ENCODE data around the gene IL18.
"Not testable (repeated sequence)": the region's sequence is repeated elsewhere in the genome, so short reads cannot be mapped to it uniquely, and the experiment has no call there.

Gene IL18

DNA sequence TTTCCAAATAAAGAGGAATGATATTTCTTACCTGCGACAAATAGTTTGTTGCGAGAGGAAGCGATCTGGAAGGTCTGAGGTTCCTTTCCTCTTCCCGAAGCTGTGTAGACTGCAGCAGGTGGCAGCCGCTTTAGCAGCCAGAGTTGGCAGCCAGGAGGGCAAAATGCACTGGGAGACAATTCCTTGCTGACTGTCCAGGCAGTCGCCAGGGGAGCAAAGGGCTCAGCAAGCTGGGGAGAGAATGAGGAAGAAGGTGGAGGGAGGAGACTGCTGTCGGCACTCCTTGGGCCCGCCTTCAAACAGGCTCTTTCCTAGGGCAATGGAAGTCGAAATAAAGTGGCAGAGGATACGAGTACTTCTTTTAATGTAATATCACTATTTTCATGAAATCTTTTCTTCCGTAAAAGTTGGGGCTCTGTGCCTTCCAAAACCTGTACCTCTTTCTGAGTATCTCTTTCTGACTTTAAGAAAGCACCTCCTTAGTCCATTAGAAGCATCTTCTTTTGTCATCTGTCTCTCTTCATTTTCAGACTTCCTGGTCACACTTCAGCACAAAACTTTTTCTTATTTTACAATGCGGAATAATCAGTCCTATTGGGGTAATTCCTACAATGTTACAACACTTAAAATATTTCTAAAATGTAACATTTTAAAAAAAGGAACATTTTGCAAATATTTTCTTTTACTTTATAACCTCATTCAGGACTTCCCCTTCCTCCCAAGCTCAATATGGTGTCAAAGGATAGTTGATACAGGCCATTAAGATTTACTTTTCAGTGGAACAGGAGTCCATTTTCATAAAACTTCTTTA is at the start of gene IL18:
Gene IL18, minus strand, starts transcription at position 220 of the 811 bp plus-strand sequence. CDS start 9,041 bp downstream, outside the sequence.
- peak; percentile 42 for DNase-seq (ENCODE audit: low spot score)

DNA sequence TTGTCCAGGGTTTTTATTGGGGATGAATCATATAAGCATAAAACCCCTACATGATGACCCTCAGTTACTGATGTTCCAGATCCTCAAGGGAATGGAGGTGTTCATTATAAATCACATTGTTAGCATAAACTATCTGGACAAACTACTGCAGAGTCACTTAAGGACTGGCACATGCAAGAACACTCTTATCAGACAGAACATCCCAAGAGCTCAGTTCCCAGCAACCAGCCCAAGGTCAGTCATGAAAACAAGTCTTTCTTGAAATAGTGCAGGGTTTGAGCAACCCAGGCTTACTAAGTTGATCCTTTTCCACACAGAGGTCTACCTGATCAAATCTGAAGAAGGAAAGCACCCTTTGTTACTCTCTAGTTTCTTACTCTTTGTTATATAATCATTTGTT is 48.8 kb upstream of the IL18 start:
- DNase-seq (ENCODE audit: low spot score) = no peak

DNA sequence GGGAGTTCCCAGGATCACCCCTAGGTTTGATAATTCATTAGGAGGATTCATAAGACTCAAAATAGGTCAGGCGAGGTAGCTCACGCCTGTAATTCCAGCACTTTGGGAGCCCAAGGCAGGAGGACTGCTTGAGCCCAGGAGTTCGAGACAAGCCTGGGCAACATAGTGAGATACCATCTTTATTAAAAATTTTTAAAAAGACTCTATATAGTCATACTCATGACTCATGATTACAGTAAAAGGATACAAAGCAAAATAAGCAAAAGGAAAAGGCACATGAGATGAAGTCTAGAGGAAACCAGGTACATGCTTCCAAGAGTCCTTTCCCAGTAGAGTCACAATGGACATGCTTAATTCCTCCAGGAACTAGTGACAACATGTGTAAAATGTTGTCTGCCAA is 48.4 kb upstream of the IL18 start:
- DNase-seq (ENCODE audit: low spot score) = no peak

DNA sequence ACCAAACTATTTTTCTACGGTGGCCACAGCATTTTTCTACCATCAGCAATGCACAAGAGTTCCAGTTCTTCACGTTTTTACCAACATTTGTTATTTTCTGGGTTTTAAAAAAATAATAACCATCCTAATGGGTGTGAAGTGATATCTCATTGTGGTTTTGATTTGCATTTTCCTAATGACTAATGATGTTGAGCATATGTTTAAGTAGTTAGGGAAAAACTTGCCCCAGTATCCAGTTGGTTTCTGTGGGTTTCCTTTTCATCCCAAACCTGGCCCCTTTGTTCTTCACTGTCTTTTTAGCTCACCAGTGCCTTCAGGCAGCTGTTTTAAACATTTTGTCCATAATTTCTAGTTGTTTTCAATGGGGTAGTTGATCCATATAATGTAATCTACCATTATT is 47.6 kb upstream of the IL18 start:
- DNase-seq (ENCODE audit: low spot score) = no peak

DNA sequence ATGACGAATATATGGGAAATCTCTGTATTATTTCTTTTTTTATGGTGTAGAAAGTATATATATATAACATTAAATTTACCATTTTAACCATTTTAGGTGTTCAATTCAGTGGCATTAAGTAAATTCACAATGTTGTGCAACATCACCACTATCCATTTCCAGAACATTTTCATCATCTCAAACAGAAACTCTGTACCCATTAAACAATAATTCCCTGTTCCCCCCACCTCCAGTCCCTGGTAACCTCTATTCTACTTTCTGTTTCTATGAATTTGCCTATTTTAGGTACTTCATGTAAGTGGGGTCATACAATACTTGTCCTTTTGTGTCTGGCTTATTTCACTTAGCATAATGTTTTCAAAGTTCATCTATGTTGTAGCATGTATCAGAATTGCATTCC is 47.0 kb upstream of the IL18 start:
- DNase-seq (ENCODE audit: low spot score) = no peak

DNA sequence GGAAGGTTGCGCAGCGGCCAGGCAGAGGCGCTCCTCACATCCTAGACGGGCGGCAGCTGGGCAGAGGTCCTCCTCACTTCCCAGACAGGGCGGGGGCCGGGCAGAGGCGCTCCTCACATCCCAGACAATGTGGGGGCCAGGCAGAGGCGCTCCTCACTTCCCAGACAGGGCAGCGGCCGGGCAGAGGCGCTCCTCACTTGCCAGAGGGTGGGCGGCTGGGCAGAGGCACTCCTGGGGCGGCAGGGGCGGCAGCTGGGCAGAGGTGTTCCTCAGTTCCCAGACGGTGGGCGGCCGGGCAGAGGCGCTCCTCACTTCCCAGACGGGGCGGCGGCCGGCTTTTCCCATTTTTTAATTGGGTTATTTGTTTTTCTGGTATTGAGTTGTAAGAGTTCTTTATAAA is 42.2 kb upstream of the IL18 start:
- no peak for DNase-seq (ENCODE audit: low spot score)

DNA sequence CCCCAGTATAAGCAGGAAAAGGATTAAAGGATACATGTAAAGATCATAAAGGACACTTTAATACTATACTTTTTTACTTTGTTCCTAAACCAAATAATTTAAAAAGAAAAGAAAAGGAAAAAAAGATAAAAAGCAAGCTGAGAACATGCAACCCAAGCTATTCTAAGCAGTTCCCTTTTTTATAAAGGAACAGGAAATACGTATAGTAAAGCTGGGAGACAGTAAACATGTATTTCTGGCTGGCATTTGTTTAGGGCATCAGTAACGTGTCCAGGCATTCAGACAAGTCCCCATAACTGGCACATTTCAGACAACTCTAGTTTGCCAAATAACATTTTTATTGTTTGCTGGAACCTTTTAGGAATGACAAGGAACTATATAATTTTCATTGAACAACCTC is 36.4 kb upstream of the IL18 start:
- DNase-seq (ENCODE audit: low spot score) = no peak

DNA sequence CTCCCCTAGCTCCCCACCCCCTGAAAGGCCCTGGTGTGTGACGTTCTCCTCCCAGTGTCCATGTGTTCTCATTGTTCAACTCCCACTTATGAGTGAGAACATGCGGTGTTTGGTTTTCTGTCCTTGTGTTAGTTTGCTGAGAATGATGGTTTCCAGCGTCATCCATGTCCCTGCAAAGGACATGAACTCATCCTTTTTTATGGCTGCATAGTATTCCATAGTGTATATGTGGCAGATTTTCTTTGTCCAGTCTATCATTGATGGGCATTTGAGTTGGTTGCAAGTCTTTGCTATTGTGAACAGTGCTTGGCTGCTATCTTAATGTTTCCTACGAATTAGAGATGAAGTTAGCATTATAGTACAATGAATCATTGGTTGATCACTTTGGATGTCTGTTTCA is 35.2 kb upstream of the IL18 start:
- DNase-seq (ENCODE audit: low spot score) = not testable (repeated sequence)

DNA sequence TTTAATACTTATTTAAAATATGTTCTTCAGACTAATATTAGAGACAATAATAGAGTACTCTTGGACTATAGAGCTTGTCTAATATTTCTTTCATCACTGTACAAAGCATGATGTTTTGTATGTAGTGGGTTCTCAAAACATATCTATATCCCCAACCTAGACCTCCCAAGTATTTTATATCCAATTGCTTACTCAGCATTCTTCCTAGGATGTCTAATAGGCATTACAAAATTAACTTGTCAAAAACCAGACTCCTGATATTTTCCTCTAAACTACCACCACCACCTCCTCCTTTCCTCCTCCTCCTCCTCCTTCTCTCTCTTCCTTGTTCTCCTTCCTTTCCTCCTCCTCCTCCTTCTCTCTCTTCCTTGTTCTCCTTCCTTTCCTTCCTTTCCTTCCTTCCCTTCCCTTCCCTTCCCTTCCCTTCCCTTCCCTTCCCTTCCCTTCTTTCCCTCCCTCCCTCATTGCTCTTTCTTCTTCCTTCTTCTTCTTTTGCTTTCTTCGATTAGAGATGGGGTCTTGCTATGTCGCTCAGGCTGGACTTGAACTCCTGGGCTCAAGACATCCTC is 32.7 kb upstream of the IL18 start:
- DNase-seq (ENCODE audit: low spot score) = no peak

DNA sequence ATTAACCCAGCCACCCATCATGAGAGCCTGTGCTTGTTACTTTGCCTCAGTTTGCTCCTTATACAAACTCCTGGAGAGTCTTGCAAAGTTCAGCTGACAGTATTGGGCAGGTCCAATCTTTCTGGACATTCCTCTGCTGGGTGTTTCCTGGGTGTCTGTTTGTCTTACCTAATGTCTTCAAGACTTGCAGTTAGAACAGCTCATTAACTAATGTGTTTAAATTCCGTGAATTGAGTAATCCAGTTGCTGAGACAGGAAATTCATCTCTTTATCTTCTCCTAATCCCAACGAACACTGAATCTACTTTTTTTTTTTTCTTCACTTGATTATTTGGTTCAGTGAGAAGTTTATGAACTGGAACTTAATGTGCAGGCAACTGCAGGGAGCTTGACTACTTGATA is 32.1 kb upstream of the IL18 start:
- DNase-seq (ENCODE audit: low spot score) = no peak

DNA sequence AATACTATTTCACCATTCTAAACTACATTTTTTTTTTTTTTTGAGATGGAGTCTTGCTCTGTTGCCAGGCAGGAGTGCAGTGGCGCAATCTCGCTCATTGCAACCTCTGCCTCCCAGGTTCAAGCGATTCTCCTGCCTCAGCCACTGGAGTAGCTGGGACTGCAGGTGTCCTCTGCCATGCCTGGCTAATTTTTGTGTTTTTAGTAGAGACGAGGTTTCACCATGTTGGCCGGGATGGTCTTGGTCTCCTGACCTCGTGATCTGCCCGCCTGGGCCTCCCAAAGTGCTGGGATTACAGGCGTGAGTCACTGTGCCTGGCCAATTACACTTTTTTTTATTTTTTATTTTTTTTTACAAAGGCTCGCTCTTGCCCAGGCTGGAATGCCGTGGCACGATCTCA is 31.2 kb upstream of the IL18 start:
- not testable (repeated sequence) for DNase-seq (ENCODE audit: low spot score)

DNA sequence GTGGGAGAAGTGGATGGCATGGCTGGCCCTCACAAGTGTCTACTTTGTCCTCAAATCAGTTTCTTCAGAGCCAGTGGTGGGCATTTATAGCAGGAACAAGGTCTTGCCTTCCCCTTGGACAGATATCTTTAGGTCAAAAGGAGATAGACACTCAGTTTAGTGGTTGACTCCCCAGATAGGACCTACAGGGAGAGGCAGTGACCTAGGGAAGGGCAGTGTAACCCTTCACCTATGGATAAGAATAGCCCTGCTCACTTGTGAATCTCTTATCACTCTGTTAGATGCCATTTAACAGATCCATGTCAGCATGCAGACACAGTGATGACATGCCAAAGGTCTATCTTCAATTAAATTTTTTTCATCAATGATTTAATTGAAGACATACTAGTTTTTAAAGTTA is 22.4 kb upstream of the IL18 start:
- DNase-seq (ENCODE audit: low spot score) = no peak

DNA sequence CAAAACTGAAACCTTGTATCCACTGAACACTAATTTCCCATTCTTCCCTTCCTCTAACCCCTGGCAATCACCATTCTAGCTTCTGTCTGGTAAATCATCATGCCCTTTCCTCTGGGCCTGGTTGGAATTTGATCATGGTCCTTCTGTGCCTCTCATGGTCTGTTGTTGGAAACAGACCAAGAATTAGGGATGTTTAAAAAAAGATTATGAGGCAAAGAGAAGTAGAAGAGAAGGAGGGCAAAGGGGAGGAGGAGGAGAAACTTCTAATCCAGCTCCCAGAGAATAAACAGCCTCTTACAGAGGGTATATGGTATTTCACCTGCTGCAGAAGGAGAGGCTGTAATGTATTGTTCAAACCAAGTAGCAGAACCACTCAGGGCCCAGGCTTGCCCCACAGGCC is 22.0 kb upstream of the IL18 start:
- no peak for DNase-seq (ENCODE audit: low spot score)

DNA sequence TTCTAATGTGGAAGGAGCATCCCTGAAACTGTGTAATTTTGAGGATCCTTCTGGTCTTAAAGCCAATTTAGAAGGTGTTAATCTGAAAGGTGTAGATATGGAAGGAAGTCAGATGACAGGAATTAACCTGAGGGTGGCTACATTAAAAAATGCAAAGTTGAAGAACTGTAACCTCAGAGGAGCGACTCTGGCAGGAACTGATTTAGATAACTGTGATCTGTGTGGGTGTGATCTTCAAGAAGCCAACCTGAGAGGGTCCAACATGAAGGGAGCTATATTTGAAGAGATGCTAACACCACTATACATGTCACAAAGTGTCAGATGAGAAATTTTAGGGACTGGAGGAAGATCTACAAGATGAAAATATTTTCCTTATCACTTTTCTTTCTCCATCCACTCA is 19.0 kb upstream of the IL18 start:
- no peak for DNase-seq (ENCODE audit: low spot score)

DNA sequence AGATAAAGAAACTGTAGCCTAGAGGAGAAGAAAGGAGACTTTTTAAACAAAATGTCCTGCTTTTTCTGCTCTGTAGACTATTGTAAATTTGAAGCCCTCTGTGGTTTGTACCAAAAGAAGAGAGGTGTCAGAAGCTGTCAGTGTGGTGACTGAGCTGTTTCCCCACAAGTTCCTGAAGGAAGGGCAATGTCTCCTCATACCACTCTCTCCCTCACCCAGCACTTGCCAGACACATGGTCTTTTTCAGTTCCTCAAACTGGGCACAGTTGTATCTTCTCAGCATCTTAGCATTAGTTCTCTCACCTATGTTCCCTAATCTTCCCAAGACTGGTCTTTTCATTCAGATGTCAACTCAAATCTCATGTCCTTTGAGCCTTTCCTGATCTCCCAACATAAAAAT is 15.7 kb upstream of the IL18 start:
- DNase-seq (ENCODE audit: low spot score) = no peak

DNA sequence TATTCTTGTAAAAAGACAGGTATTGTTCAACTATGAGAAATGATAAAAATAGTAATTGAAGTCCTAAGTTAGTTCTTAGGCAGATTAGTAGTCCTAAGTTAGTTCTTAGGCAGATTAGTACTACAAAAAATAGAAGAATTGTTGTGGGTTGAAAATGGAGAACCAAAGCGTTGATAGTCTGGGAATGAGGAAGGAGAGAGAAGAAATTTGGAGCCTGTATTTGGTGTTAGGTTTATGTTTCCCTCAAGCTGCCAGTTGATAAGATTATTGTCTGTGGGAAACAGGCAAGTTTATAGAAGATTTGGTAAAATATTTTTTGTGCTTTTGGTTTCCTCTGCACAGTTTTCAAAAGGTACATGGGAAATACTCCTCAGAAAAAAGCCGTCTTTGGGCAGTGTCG is 15.0 kb upstream of the IL18 start:
- no peak for DNase-seq (ENCODE audit: low spot score)

DNA sequence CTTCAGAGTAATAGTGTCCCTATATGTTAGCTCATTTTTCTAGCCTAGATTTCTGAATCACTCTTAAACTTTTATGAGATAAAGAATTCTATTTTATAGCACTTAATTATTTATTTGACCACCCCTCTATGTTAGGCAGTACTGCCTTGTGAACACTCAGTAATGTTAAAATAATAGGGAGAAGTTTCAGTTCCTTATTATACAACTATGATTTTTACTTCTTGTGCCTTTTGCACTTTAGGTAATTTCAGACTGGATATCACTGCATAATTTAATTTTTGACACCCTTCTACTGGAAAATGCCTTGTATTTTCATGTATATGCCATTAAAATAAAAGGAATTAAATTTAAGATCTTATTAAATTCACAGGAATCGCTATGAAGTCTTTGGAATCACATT is 14.5 kb upstream of the IL18 start:
- DNase-seq (ENCODE audit: low spot score) = no peak

DNA sequence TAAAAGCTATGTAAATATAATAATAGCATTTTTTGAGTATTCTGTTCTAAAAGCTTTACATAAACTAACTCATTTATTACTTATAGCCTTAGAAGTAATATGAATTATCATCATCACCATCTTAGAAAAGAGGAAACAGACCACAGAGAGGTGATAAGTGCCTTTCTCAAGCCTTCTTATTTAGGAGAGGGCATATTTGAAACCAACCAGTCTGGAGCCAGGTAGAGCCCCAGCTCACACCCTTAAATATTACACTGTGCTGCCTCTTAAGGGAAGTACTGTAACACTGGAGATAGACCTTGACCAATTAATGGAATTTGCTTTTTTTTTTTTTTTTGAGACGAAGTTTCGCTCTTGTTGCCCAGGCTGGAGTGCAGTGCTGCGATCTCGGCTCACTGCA is 13.7 kb upstream of the IL18 start:
- DNase-seq (ENCODE audit: low spot score) = no peak

DNA sequence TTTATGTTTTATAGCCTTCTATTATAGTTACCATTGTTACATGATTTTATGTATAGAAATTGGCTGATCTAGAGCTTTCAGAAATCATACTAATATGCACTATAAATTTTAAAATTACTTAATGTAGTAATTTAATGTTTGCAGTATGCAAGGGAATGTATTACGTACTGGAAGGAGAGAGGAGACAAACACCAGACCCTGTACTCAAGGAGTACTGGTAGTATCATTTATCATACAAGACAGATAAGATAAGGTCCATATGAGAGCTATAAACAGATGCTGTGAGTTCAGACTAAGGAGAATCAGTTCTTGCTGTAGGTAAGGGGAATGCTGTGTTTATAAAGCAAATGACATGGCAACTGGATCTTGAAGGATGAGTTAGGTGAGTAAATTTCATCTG is 12.2 kb upstream of the IL18 start:
- no peak for DNase-seq (ENCODE audit: low spot score)

DNA sequence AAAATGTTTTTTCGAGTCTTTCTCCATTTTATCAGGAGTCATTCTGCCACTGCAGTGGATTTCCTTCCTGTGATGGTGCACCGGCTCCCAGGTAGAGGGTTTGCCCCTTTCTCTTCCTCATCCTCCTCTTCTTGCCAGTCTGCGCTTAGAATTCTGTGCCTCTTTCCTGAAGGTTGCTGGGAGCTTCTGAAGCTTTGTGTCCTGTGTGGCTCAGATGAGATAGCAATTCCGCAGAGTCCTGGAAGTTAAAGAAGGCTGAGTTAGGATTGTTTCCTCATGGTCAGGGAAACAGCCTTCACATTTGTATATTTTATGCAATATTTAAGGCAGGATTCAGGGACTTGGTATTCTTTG is 11.7 kb upstream of the IL18 start:
- DNase-seq (ENCODE audit: low spot score) = no peak

DNA sequence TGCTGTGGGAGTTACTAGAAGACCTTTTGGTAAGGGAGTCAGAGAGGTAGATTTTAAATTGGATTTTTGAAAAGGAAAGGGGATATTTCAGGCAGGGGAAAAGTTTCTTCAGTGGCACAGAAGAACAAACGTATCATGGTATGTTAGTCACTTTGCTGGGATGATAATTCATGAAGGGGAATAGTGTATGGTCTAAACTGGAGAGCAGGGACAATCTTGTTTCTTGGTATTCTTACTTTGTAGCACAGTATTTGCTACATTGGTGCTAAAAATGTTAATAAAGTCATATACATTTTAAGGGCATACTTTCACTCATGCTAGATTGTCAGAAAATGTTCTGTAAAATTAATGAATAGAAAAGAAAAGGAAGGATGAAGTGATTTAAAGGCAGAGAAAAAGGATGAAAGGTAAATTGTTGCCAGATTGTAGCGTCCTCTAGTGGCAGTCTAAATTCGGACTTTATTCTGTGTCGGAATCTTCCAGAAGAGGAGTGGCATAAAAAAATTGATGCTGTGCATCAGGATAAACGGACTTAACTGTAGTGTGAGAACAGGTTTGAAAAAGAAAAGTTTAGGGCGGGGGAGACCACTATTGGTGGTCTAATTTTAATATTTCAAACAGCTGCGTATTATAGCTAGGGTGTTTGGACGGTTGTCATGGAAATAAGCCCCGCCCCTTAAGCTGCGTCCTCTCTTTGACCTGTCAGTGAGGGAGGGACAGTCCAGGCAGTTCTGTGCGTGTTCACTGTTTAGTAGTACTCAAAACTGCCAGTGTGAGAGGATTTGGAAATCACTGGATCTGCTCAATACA is 11.1 kb upstream of the IL18 start, which contains the start of gene BCO2:
Gene BCO2, plus strand, starts transcription at position 724 of the 810 bp plus-strand sequence. CDS start 90 bp downstream, outside the sequence.
- peak; percentile 60 for DNase-seq (ENCODE audit: low spot score)

DNA sequence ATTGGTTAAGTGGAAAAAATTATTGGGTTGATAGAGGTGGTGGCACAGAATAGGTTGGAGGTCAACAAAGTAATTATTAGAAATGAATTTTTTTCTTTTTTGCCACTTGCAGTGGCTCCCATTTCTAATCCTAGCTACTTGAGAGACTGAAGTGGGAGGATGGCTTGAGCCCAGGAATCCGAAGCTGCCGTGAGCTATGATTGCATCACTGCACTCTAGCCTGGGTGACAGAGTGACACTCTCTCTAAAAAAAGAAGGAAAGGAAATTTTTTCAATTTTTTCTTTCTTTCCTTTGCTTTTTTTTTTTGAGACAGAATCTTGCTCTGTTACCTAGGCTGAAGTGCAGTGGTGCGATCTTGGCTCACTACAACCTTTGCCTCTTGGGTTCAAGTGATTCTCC is 9.3 kb upstream of the IL18 start:
- DNase-seq (ENCODE audit: low spot score) = no peak

DNA sequence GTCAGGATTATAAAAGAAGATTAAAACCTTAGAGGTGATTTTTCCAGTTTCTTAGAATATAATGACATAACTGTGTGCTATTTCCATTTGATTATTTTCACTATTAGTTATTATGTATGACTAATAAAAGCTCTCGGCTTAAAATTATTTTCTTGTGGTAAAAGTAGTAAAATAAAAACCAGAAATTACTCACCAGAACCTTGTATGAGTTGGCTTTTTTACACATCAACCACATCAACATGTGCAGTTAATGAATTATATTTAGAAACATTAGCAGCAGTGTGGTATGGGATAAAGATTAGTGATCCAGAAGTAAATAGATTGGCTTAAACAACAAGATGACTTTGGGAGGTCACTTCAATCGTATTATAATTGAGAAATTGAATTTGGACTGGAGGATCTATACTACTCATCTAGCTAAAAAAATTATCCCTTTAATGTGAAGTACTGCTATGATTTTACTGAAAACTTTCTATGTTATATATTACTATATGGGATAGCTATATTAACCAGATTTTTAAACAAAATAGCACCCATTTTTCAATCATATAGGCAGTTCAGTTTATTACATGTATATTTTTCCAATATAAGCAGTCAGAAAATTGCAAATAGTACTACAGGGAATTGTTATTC is 8.6 kb upstream of the IL18 start:
- DNase-seq (ENCODE audit: low spot score) = no peak
